Left ventricle myocardium superior (tissue), 1 donor: ENCODE measurements around the gene TOR1AIP1. TPM values are rescaled to one million over a fixed set of nuclear protein-coding genes. Genes with fewer than 3 reads are reported as not detected.
"Not testable (repeated sequence)": the region's sequence is repeated elsewhere in the genome, so short reads cannot be mapped to it uniquely, and the experiment has no call there.

Experiments used
- ATAC-seq: fragments of 200-7000 bp; cut with Tn5 transposase; one replicate; pipeline ENCODE4 v1.9.1; 2020; ENCODE audit warnings: mild to moderate bottlenecking, moderate library complexity
- DNase-seq: peaks from one replicate; pipeline ENCODE4 v3.0.0-alpha.2; 2020
- intact Hi-C: fragments of 100-400 bp; cut with micrococcal nuclease; formaldehyde crosslinking; loops from one replicate; pipeline ENCODE4 v1.11.0; 2022
- total RNA-seq: library from RNA; stranded (reverse); fragmentation: NEBNext Ultra II Directional; extraction: Animal tissue kit (Norgen Biotek cat#: 25700); gene quantifications from one replicate; pipeline ENCODE4 v1.2.1, GENCODE V29; 2021
- donor health status: DM: no; HTN: yes; CAD: no; lungs with severe emphysema.

The TOR1AIP1 gene
- total RNA-seq, 1 donor from 2014 or later = 43.4 TPM

DNA sequence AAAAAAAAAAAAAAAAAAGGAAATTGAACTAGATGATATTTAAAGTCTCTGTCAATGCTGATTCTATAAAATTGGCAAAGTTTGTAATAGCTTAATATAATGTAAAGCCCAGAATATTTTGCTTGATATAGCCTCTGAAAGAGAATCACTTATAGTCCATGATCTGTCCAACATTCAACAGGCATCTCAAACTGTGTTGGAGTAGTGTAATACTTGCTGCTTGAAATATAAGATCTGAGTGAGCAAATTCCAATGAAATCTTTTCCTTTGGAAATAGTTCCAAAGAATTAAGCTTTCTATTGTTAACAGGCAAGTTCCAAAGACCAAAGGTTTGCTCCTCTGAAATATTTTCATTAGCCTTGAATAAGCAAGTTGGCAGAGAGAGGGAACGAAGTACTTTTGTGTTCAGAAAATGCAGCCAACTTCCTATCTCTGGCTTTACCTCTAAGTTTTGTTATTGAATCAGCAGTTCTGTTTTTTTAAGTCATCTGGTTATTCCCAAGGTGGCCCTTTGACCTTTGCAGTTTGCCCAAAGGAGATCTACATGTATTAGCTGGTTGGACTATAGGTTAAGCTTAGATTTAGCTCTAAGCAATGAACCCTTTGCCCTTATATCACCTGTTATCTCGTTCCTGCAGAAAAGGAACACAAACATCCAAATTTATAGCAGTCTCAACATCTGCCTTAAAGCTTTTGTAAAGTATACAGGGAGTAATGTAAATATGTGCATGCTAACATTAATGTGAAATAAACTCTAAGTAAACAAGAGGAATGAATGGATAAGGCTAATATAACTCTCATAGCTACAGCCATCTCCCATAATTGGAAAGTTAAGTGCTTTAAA lies 48.1 kb downstream of the TOR1AIP1 start:
- no peak for ATAC-seq
- intact Hi-C loops = no loop called here
- no peak for DNase-seq

DNA sequence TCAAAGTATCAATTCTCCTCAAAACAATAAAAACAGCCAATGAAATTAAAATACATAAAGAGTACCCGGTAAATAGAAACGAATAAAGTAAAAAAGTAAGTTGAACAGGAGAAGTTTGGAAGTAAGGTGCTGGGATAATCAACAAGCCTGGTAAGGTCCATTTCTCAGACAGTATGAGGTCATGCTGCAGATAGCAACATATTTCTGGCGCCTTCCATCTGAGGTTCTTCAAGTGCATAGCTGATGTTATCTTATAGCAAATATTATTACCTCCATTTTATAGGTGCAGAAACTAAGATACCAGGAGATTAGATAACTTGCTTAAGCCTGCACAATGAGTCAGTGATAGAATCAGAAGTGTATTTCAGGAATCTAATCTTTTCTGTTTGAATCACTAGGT lies 48.8 kb downstream of the TOR1AIP1 start:
- no peak for ATAC-seq
- intact Hi-C loops = no loop called here
- DNase-seq = no peak

GRCh38 chr1:179933219-179933618 lies 51.1 kb downstream of the TOR1AIP1 start:
- intact Hi-C loops = no loop called here
- ATAC-seq (no peak), DNase-seq (no peak)

GRCh38 chr1:179935909-179936496 lies 53.9 kb downstream of the TOR1AIP1 start:
- no peak for DNase-seq
- intact Hi-C loops = no loop called here
- no peak for ATAC-seq

- intact Hi-C loops = no loop called here
- ATAC-seq (no peak), DNase-seq (no peak)
These were observed 55.7 kb downstream of the TOR1AIP1 start for GRCh38 chr1:179937668-179938254.

- DNase-seq (no peak), ATAC-seq (no peak)
- intact Hi-C loops = no loop called here
These were observed 56.7 kb downstream of the TOR1AIP1 start for GRCh38 chr1:179938752-179939151.

DNA sequence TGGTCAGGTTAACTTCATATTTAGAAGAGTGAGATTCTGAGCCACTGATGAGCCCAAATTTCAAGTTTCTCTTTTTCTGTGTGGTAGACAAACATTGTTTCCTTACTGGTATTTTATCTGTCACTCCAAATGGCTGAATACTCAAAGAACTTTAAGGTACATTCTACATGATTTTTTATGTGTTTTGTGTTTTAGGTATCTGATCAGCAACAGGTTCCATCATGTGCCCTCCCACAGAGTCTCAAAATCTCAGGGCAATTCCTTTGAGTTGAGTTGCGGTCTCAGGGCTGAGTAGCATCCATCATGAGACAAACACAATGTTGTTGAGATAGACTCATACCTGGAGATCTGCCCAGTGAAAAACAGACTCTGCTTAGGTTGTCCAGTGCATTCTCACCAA lies 57.9 kb downstream of the TOR1AIP1 start:
- no peak for ATAC-seq
- intact Hi-C loops = no loop called here
- DNase-seq = no peak

DNA sequence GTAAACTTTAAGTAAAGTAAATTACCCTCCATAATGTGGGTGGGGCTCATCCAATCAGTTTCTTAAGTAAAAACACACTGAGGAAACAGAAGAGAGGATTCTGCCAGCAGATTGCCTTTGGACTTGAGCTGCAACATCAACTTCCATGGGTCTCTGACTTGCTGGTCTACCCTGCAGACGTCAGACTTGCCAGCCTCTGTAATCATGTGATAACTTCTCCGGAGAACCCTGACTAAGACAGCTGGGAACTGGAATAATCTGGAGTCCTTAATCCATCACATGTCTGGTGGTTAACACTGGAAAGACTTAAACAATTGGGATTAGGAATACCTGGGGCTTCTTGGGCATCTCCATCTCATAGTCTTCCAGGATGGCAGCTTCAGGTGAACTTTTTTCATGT lies 59.4 kb downstream of the TOR1AIP1 start:
- intact Hi-C loops = no loop called here
- DNase-seq (no peak), ATAC-seq (no peak)

GRCh38 chr1:179950651-179951050 lies 68.6 kb downstream of the TOR1AIP1 start:
- no peak for DNase-seq
- intact Hi-C loops = no loop called here
- no peak for ATAC-seq

DNA sequence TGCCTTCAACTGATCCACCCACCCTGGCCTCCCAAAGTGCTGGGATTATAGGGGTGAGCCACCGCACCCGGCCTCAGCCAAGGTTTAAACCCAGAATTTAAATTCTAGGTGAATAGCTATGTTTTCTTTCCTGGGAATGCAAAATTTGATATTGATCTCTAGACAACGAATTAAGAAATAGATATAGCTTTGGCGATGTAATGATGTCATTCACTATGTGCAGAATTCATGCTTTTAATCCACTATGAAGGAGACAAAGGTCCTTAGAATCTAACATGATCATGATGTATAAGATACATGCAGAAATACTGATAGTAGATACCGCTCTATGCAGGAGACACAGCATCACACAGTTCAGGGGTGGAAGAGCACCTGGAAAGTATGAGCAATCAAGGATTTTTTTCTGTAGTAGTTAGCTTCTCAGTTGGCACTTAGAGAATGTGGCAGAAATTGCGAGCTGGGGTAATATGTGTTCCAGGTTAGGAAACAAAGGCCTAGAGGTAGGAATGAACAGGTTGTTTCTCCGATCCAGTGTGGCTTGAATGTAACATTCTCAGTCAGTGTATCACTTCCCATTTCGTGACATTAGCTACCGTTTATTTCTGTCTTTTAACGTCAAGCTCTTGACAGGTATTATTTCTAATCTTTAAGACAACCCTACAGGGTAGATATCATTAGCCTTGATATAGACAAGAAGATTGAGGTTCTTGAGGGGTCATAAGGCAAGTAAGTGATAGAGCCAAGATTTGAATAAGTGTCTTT lies 69.5 kb downstream of the TOR1AIP1 start:
- intact Hi-C loops = no loop called here
- no peak for ATAC-seq
- DNase-seq = no peak

- ATAC-seq (no peak), DNase-seq (no peak)
- intact Hi-C loops = no loop called here
These were observed 70.1 kb downstream of the TOR1AIP1 start for GRCh38 chr1:179952186-179952585.

GRCh38 chr1:179953974-179954492 lies 71.9 kb downstream of the TOR1AIP1 start:
- intact Hi-C loops = no loop called here

GRCh38 chr1:179954493-179955286 lies 72.6 kb downstream of the TOR1AIP1 start, which contains the start of gene CEP350:
CEP350 (plus strand) TSS chr1:179954810; CDS start chr1:179986182, 31,372 bp downstream.
- intact Hi-C loops = no loop called here
- DNase-seq (peak; percentile 99), ATAC-seq (peak; percentile 98)

More at GRCh38 chr1:179953974-179954492, 71.9 kb downstream of the TOR1AIP1 start:
- ATAC-seq (peak; percentile 31), DNase-seq (no peak)

DNA sequence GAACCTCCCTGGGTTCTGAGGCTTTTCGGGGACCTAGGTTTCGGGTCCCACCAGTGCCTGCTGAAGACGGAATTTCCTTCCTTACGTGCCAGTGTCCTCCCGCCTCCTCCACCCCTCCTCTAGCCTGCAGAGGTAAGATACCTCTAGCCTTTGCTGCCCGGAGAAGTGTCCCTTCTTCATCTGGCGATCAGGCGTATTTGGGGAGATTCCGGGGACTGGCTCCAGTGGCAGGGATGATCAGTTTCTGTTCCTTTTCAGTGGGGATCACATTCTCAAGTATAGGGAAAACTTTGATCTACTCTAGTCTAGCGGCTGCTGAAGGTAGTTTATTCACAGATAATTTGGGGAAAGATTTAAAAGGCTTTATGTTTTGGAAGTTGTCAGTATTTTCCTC lies 73.2 kb downstream of the TOR1AIP1 start:
- ATAC-seq = no peak
- DNase-seq = no peak
- intact Hi-C loops = no loop called here

DNA sequence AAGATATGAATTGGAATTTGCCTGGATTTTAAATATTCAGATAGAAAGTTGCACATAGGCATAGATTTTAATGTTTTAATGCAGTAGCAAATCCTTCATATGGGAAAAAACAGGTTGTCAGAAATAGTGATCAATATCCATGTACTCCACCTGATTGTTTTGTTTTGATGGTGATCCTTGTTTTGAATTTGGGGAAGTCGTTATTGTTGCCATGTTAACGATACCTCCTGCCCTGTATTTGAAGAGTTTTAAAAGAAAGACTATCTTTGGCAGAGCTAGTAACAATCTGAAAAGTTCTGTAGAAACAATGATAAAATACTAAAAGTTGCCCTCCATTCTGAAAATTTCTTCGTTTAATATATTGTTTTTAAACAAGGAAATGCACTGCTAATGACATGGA lies 73.6 kb downstream of the TOR1AIP1 start:
- DNase-seq (no peak), ATAC-seq (no peak)
- intact Hi-C loops = no loop called here

DNA sequence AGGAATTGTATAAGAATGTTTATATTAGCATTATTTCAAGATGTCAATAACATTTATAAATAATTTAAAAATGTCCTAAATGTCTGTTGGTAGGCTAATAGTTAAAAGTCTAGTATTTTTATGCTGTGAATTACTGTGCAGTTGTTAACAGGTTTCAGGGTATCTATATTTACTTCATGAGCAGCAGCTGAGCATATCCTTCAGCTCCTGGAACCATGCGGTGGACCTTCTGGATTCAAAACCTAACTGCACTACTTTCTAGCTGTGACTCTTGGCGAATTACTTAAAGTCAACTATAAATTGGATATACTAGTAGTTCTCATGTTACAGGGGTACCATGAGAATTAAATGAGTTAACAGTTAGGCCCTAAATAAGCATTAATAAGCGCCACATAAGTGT lies 76.3 kb downstream of the TOR1AIP1 start:
- ATAC-seq = no peak
- intact Hi-C loops = no loop called here
- DNase-seq = no peak

- ATAC-seq, intact Hi-C loops, DNase-seq: not testable (repeated sequence)
These were observed 80.1 kb downstream of the TOR1AIP1 start for GRCh38 chr1:179962168-179962567.

DNA sequence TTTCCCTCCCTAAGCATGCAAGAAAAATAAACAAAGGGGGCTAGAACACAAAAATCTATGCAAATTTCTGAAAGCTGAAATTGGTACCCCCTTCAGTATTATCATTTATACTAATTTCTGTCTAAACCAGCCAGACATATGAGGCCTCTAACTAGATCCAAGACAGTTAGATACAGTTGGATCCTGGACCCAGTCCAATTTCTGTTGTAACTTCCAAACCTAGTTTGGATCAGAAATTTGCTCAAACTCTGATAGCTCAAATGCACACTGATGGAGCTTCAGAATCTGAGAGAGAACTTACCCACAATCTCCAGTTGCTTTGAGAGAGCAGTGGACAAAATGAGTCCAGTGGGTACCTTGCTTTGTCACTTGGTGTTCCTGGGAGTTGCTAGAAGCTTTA lies 84.5 kb downstream of the TOR1AIP1 start:
- ATAC-seq (no peak), DNase-seq (no peak)
- intact Hi-C loops = no loop called here
